H1 (cell line): ENCODE data around the gene FGF1.

ENCODE experiments used
- BRCA1 ChIP-seq: IDR thresholded peaks from 2 replicates; pipeline ENCODE4 v1.6.1; 2012; ENCODE audit warnings: low read depth, low read length, improper control_type of control experiment
- CTCF ChIP-seq, 3 experiments: IDR thresholded peaks; 1 replicate in 2 of 3; 2 replicates in 1 of 3; pipeline versions ENCODE4 v1.5.1 to v1.6.1; 2011; ENCODE audit warnings: low read length in 3 of 3, mild to moderate bottlenecking in 3 of 3, inconsistent platforms in 2 of 3, low read depth in 1 of 3, moderate library complexity in 1 of 3; ENCODE audit not compliant: insufficient read depth in 1 of 3; ENCODE audit errors: control extremely low read depth in 1 of 3
- GABPA ChIP-seq: IDR thresholded peaks from 2 replicates; pipeline ENCODE4 v1.6.1; 2011; ENCODE audit warnings: mild to moderate bottlenecking, low read length, moderate library complexity, borderline replicate concordance; ENCODE audit not compliant: insufficient read depth
- JUND ChIP-seq: IDR thresholded peaks from 2 replicates; pipeline ENCODE4 v1.6.1; 2011; ENCODE audit warnings: mild to moderate bottlenecking, improper control_type of control experiment, low read length
- POLR2AphosphoS5 ChIP-seq: IDR thresholded peaks from 2 replicates; pipeline ENCODE4 v1.6.1; 2011; ENCODE audit warnings: low read depth, low read length
- RFX5 ChIP-seq: IDR thresholded peaks from 2 replicates; pipeline ENCODE4 v1.6.1; 2011; ENCODE audit warnings: low read depth, low read length, improper control_type of control experiment, borderline replicate concordance
- TAF1 ChIP-seq: IDR thresholded peaks from 2 replicates; pipeline ENCODE4 v1.6.1; 2011; ENCODE audit warnings: mild to moderate bottlenecking, low read depth, low read length
- TAF7 ChIP-seq: optimal IDR thresholded peaks from 2 replicates; pipeline ENCODE3; 2011; ENCODE audit warnings: low read depth, mild to moderate bottlenecking, inconsistent platforms, low read length, moderate library complexity, borderline replicate concordance
- ZNF274 ChIP-seq: IDR thresholded peaks from 2 replicates; pipeline ENCODE4 v1.7.0; 2012; ENCODE audit warnings: low read length, borderline replicate concordance; ENCODE audit errors: extremely low read depth

- TF ChIP-seq GABPA (no peak), TAF1 (no peak), ZNF274 (no peak), POLR2AphosphoS5 (no peak), CTCF (IDR thresholded peaks at IDR 0.05; ENCODE audit: control extremely low read depth in 1 of 3, insufficient read depth in 1 of 3, low read depth in 1 of 3, low read length in 3 of 3) (no peak), JUND (no peak), TAF7 (no peak), RFX5 (no peak), BRCA1 (no peak)
Measured at GRCh38 chr5:142549834-142550233, 136.1 kb downstream of the FGF1 start.
